Loucy (cell line): ENCODE results near the gene SLC2A1.

Source experiments
- CTCF ChIP-seq: fragments of 200-600 bp; sonication (generic); conservative IDR thresholded peaks from 2 replicates; pipeline ENCODE4 v1.5.1; 2014; ENCODE audit warnings: mild to moderate bottlenecking, antibody characterized with exemption, low read length
- EZH2phosphoT487 ChIP-seq: fragments of 200-600 bp; IDR thresholded peaks from 2 replicates; pipeline ENCODE4 v1.6.1; 2018; ENCODE audit warnings: antibody characterized with exemption, mild to moderate bottlenecking, moderate library complexity, borderline replicate concordance

GRCh38 chr1:42975561-42976225 is 17.0 kb upstream of the SLC2A1 start:
- TF ChIP-seq CTCF (no peak), EZH2phosphoT487 (no peak)
